ENCODE measurements around the gene RBP3. TPM values are rescaled to one million over a fixed set of nuclear protein-coding genes. Genes with fewer than 3 reads are reported as not detected.

Gene RBP3
- total RNA-seq, 1 donor from 2014 or later = not detected

DNA sequence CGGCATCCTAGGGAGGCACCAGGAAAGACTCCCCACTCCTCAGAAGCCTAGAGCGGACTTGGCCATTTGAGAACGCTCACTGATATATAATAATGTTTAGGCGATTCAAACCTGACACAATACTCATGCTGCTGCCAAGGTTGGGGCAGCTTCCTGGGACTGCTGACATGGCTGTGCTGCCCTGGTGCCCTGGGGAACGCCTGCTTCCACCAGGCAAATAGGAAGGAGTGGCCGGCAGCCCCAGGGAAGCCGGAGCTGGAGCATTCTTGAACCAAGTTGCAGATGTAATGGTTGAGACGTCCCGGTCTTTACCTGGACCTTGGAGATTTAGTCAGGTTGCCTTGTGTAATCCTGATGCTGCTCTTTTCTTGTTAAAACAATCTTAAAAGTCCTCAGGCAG lies 39.4 kb upstream of the RBP3 start:
- H3K36me3 ChIP-seq = no peaks in the 10 kb centered on the region
- peaks cover 6% of the 10 kb centered on the region for H3K27me3 ChIP-seq
- H3K4me3 ChIP-seq = no peak overlapping the region
- TF ChIP-seq, protein P1, sequence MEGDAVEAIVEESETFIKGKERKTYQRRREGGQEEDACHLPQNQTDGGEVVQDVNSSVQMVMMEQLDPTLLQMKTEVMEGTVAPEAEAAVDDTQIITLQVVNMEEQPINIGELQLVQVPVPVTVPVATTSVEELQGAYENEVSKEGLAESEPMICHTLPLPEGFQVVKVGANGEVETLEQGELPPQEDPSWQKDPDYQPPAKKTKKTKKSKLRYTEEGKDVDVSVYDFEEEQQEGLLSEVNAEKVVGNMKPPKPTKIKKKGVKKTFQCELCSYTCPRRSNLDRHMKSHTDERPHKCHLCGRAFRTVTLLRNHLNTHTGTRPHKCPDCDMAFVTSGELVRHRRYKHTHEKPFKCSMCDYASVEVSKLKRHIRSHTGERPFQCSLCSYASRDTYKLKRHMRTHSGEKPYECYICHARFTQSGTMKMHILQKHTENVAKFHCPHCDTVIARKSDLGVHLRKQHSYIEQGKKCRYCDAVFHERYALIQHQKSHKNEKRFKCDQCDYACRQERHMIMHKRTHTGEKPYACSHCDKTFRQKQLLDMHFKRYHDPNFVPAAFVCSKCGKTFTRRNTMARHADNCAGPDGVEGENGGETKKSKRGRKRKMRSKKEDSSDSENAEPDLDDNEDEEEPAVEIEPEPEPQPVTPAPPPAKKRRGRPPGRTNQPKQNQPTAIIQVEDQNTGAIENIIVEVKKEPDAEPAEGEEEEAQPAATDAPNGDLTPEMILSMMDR (IDR thresholded peaks at IDR 0.05) = no peak
- ATAC-seq (no peak), DNase-seq (no peak)
- peaks cover 7% of the 10 kb centered on the region for H3K4me1 ChIP-seq
- no peaks in the 10 kb centered on the region for H3K9me3 ChIP-seq
- H3K27ac ChIP-seq = no peak overlapping the region
- intact Hi-C loops (cut with DNase I) = no loop called here

GRCh38 chr10:47309408-47310089 lies 38.6 kb upstream of the RBP3 start:
- Histone ChIP-seq H3K4me3 (no peak overlapping the region), H3K27ac (no peak overlapping the region), H3K9me3 (no peaks in the 10 kb centered on the region), H3K36me3 (no peaks in the 10 kb centered on the region), H3K4me1 (peaks cover 7% of the 10 kb centered on the region), H3K27me3 (peaks cover 6% of the 10 kb centered on the region)
- intact Hi-C loops (cut with DNase I) = loop anchor here (10.0 kb wide), 1 partner anchor 265 kb away; no protein-coding TSS in a partner anchor
- TF ChIP-seq, protein P1 (IDR thresholded peaks at IDR 0.05) = peak; percentile 21
- DNase-seq (no peak), ATAC-seq (no peak)

- H3K27me3 ChIP-seq = peaks cover 6% of the 10 kb centered on the region
- no peak overlapping the region for H3K27ac ChIP-seq
- DNase-seq (no peak), ATAC-seq (no peak)
- H3K4me1 ChIP-seq = peaks cover 7% of the 10 kb centered on the region
- TF ChIP-seq, protein P1 (IDR thresholded peaks at IDR 0.05) = no peak
- no peaks in the 10 kb centered on the region for H3K36me3 ChIP-seq
- no peak overlapping the region for H3K4me3 ChIP-seq
- intact Hi-C loops (cut with DNase I) = loop anchor here (10.0 kb wide), 1 partner anchor 265 kb away; no protein-coding TSS in a partner anchor
- H3K9me3 ChIP-seq = no peaks in the 10 kb centered on the region
Measured at GRCh38 chr10:47310090-47310505, 38.1 kb upstream of the RBP3 start.

DNA sequence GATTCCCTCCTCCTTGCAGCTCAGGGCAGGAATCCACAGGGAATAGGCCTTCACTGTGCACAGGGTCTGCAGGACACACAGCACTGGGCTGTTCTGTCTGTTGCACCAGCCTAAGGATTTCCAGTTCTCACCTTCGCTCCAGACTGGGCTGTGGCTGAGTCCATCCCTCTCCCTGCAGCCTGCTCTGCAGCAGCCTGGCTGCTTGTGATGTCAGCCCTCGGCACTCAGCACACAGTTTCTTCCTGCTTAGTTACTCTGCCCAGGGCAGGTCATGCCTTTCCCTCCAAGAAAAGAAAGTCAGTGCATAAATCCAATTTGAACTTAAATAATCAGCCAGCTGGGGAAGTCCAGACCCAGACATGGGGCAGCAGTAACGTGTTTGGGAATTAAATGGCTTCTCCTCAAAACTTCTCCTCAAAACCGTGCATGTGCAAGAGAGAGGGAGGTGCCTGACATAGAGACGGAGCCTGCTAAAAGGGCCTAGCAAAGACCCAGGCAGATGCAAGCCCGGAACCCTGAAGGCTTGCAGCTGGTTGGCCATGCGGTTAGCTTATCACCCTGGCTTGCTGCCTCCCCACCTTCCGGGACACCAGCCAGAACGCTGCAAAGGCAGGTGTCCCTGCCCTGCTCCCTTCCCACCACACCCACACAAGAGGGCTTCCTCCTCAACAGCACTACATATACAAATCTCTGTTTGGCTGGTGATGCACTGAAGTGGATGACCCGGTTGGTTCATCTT lies 36.8 kb upstream of the RBP3 start:
- Histone ChIP-seq H3K9me3 (no peaks in the 10 kb centered on the region), H3K36me3 (no peaks in the 10 kb centered on the region), H3K4me3 (no peak overlapping the region), H3K4me1 (peaks cover 7% of the 10 kb centered on the region), H3K27ac (no peak overlapping the region), H3K27me3 (peaks cover 6% of the 10 kb centered on the region)
- intact Hi-C loops (cut with DNase I) = loop anchor here (10.0 kb wide), 1 partner anchor 267 kb away; no protein-coding TSS in a partner anchor
- TF ChIP-seq, protein P1 (IDR thresholded peaks at IDR 0.05) = no peak
- DNase-seq (no peak), ATAC-seq (no peak)

DNA sequence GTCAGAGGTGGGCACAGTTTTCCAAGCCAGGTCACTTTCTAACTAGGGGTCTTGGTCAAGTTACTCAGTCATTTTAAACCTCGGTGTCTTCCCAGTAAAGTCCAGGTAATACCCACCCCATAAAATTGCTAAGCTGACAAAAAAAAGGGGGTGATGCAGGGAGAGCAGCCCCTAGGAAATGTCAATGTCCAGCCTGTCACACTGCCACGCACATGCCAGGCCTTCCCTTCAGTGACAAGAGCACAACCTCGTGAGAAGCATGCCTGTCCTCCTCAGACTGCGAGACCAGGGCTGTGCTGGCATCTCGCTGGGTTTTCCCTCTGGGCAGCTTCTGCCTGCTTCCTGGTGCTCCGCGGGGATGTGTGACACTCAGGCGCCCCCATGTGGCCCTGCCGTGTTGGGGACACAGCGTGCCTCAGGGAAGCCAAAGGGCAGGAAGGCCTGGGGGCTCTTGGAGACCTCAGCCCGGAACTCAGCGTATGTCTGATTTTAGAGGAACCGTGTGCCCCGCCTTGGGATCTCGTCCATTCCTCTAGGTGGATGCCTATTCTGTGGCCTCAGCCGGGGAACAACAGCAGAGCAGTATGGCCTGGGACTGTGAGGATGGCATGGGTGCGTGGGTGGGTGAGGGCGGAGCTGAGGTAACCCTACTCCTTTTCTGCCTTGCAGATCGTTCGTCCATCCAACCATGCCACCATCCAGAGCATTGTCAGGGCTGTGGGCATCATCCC lies 36.1 kb upstream of the RBP3 start:
- H3K36me3 ChIP-seq = no peaks in the 10 kb centered on the region
- intact Hi-C loops (cut with DNase I) = loop anchor here (10.0 kb wide), 1 partner anchor 267 kb away; no protein-coding TSS in a partner anchor
- H3K9me3 ChIP-seq = no peaks in the 10 kb centered on the region
- DNase-seq = peak; percentile 90
- TF ChIP-seq, protein P1 (IDR thresholded peaks at IDR 0.05) = peak; percentile 83
- peaks cover 4% of the 10 kb centered on the region for H3K27me3 ChIP-seq
- ATAC-seq = peak; percentile 94
- H3K4me1 ChIP-seq = peaks cover 7% of the 10 kb centered on the region
- no peak overlapping the region for H3K27ac ChIP-seq
- no peak overlapping the region for H3K4me3 ChIP-seq
